Stomach (tissue), 9 donors: Measurements from ENCODE around the gene TOX3. TPM values are rescaled to one million over a fixed set of nuclear protein-coding genes. Genes with fewer than 3 reads are reported as not detected.

Source experiments
- DNase-seq, 2 donors: peaks; one replicate each; pipeline versions ENCODE4 v3.0.0 to v3.0.0-alpha.2; 2013 to 2019
- H3K27ac ChIP-seq, 5 donors: fragments of 200-600 bp in 4 of 5; sonication (generic) in 4 of 5; one replicate each; pipeline ENCODE4 v1.5.1; 2013 to 2019; ENCODE audit warnings: mild to moderate bottlenecking in 1 of 5, moderate library complexity in 1 of 5
- H3K27me3 ChIP-seq, 3 donors: fragments of 200-600 bp; sonication (generic); one replicate each; pipeline ENCODE4 v1.5.1; 2017 to 2019; ENCODE audit warnings: mixed run types in 1 of 3
- H3K36me3 ChIP-seq, 4 donors: fragments of 200-600 bp; sonication (generic); 1 replicate in 3 of 4; 2 replicates in 1 of 4; pipeline ENCODE4 v1.5.1; 2016 to 2019
- H3K4me1 ChIP-seq, 4 donors: fragments of 200-600 bp; sonication (generic); one replicate each; pipeline ENCODE4 v1.5.1; 2016 to 2019
- H3K4me3 ChIP-seq, 4 donors: fragments of 200-600 bp; sonication (generic) in 3 of 4; one replicate each; pipeline ENCODE4 v1.5.1; 2016 to 2019; ENCODE audit warnings: mild to moderate bottlenecking in 1 of 4
- H3K9me3 ChIP-seq, 4 donors: fragments of 200-600 bp; sonication (generic); one replicate each; pipeline ENCODE4 v1.5.1; 2016 to 2019
- EP300 ChIP-seq: sonication (generic); formaldehyde crosslinking; IDR thresholded peaks from one replicate; pipeline ENCODE4 v1.6.1; 2017; ENCODE audit warnings: antibody characterized with exemption
- POLR2A ChIP-seq, 4 donors: fragments of 450-650 bp; IDR thresholded peaks; one replicate each; pipeline ENCODE4 v1.6.1; 2016; ENCODE audit warnings: antibody characterized with exemption in 4 of 4, control low read depth in 2 of 4, mild to moderate bottlenecking in 1 of 4, moderate library complexity in 1 of 4
- POLR2AphosphoS5 ChIP-seq, 3 donors: sonication (generic); formaldehyde crosslinking; IDR thresholded peaks; one replicate each; pipeline ENCODE4 v1.6.1; 2016; ENCODE audit warnings: antibody characterized with exemption in 3 of 3
- WGBS, 5 donors: extraction: QIAGEN DNeasy Blood & Tissue Kit in 3 of 5; methylation state at CpG; one replicate each; pipeline versions ENCODE4 v1.1.5 to v1.1.7; 2013 to 2018; 5-methylcytosine and 5-hydroxymethylcytosine counted together
- intact Hi-C: fragments of 100-400 bp; cut with DNase I; formaldehyde crosslinking; loops from one replicate; pipeline ENCODE4 v1.15.1; 2023; ENCODE audit warnings: low total_unique reads
- polyA plus RNA-seq, 3 donors: library from polyadenylated mRNA; stranded (reverse); fragments of 200-250 nt; gene quantifications; one replicate each; pipeline ENCODE4 v1.2.3, GENCODE V29; 2013
- total RNA-seq, 5 donors: library from RNA; depleted of rRNA; stranded (reverse); fragments of >200 nt; gene quantifications; one replicate each; pipeline versions ENCODE4 v1.1.0 to v1.2.3, GENCODE V29; 2014 to 2016
- TF ChIP-seq, protein P1 (sequence below), 7 experiments: fragments of 450-650 bp in 4 of 7; fragments of 200-600 bp in 3 of 7; sonication (generic) in 3 of 7; IDR thresholded peaks; one replicate each; pipeline ENCODE4 v1.5.1; 2016 to 2019; ENCODE audit warnings: antibody characterized with exemption in 7 of 7, control low read depth in 2 of 7, mild to moderate bottlenecking in 1 of 7
- donor health status: healthy with polysubstance abuse.
- donor health status: Bipolar disorder and iron deficiency.
- donor health status: healthy.

The TOX3 gene
- total and polyA plus RNA-seq, 8 donors, result 6.4 to 169 (median 11.1) TPM

- no peak for TF ChIP-seq POLR2AphosphoS5 (IDR thresholded peaks at IDR 0.05)
- no peak for TF ChIP-seq POLR2A (IDR thresholded peaks at IDR 0.05)
- TF ChIP-seq EP300, result no peak
- TF ChIP-seq, protein P1, sequence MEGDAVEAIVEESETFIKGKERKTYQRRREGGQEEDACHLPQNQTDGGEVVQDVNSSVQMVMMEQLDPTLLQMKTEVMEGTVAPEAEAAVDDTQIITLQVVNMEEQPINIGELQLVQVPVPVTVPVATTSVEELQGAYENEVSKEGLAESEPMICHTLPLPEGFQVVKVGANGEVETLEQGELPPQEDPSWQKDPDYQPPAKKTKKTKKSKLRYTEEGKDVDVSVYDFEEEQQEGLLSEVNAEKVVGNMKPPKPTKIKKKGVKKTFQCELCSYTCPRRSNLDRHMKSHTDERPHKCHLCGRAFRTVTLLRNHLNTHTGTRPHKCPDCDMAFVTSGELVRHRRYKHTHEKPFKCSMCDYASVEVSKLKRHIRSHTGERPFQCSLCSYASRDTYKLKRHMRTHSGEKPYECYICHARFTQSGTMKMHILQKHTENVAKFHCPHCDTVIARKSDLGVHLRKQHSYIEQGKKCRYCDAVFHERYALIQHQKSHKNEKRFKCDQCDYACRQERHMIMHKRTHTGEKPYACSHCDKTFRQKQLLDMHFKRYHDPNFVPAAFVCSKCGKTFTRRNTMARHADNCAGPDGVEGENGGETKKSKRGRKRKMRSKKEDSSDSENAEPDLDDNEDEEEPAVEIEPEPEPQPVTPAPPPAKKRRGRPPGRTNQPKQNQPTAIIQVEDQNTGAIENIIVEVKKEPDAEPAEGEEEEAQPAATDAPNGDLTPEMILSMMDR (IDR thresholded peaks at IDR 0.05), result no peak
- Histone ChIP-seq H3K27me3 (no peaks in the 10 kb centered on the region), H3K27ac (no peak overlapping the region), H3K4me1 (no peaks in the 10 kb centered on the region), H3K36me3 (no peaks in the 10 kb centered on the region), H3K4me3 (no peak overlapping the region), H3K9me3 (no peaks in the 10 kb centered on the region)
- WGBS, 5 donors, result 89 to 97% (median 93%) methylated on average over 3 of the region's 3 CpGs
- no peak for DNase-seq
- intact Hi-C loops, result no loop called here
These were observed 153.5 kb downstream of the TOX3 start for GRCh38 chr16:52393448-52393847.

GRCh38 chr16:52389045-52389444, 157.9 kb downstream of the TOX3 start:
- TF ChIP-seq POLR2A (IDR thresholded peaks at IDR 0.05), result no peak
- no peak for TF ChIP-seq EP300
- no peak for TF ChIP-seq POLR2AphosphoS5 (IDR thresholded peaks at IDR 0.05)
- TF ChIP-seq, protein P1 (IDR thresholded peaks at IDR 0.05), result no peak

More at GRCh38 chr16:52389045-52389444, 157.9 kb downstream of the TOX3 start:
- H3K9me3 ChIP-seq, result no peaks in the 10 kb centered on the region
- no peaks in the 10 kb centered on the region for H3K36me3 ChIP-seq
- H3K27me3 ChIP-seq, result no peaks in the 10 kb centered on the region
- peaks cover 0 to 16% (median 10%) of the 10 kb centered on the region in 4 donors for H3K4me1 ChIP-seq
- DNase-seq, result no peak
- 45 to 97% (median 92%) methylated on average over 1 of the region's 1 CpG for WGBS, 5 donors
- no peak overlapping the region for H3K4me3 ChIP-seq
- no peak overlapping the region for H3K27ac ChIP-seq
- intact Hi-C loops, result no loop called here
